Stimulated activated CD8-positive, alpha-beta memory T cell treated with anti-CD3 and anti-CD28 coated beads, Interleukin-7, amount 100 ng/mL, for 24 hours (primary cell): Measurements from ENCODE around the gene ATXN1.

Experiments
- DNase-seq: peaks from one replicate; pipeline ENCODE4 v3.0.0-alpha.2; 2020; ENCODE audit warnings: low read depth

The ATXN1 gene

DNA sequence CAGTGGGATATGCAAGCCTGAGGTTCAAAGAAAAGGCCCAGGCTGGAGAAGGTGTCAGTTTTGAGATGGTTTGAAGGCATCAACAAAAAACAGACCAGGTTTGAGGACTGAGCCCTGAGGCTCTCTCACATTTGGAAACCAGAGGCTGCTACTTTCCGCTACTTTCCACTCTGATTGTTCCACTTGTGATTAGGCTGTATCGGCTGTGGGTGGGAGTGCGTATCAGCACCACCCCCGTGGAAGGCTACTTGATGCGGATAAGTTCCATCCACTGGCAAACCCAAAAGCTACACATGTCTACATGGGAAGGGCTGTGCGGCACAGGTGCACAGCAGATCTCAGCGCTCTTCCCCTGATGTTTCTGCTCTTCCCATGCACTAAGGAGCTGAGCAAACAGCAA, 324.2 kb downstream of the ATXN1 start:
- no peak for DNase-seq

DNA sequence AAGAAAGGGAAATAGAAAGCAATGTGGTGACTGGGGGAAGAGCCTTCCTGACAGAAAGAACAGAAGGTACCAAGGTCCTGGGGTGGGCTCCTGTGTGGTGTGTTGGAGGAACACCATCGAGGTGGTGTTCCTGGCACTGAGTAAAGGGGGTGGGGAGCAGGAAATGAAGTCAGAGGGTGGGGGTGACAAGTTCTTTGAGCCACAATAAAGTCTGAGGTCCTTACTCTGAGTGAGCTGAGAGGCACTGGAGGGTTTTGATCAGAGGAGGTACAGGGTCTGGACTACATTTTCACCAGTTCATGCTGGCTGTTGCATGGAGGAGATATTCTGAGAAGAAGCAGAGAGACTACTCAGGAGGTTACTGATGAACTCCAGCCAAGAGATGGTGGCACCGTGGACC, 324.7 kb downstream of the ATXN1 start:
- DNase-seq: no peak

DNA sequence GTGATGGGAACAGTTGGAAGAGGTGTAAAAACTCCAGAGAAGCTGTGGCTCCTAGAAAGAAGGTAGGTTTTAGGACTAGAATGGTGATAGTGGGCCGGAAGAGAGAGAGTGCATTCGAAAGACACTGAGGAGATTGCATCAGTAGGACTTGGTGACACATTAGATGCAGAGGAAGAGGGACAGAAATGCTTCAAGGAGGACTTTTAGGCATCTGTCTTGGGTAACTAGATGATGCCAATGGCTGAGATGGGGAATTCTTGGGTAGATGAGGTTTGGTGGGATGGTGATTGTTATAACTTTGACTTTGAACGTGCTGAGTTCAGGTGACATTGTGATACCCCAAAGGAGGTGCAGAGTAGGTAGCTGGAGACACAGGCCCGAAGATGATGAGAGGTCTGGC, 326.4 kb downstream of the ATXN1 start:
- no peak for DNase-seq

DNA sequence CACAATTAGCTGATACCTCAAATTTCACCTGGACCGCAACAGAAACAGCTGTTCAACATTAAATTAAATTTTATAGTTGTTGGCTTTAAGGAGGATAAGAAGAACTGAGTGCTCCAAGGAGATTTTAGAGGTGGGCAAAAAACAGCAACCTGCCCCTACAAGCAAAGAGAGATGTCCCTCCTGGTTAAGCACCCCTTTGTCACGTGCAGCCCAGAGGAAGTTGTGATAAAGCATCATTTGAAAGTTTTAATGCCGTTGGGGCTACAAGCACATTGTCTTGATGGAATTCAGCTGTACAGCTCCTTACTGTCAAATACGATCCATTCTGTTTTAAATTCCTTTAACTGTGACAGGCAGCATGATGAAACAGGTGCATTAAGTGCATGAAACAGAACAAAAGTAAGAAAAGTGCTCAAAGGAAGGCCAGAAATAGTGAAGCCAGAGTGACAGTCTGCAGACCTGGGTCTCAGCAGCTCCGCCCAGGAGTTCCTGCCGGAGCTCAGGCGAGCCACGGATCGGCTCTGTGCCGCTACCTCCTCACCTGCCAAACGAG, 327.8 kb downstream of the ATXN1 start:
- no peak for DNase-seq

DNA sequence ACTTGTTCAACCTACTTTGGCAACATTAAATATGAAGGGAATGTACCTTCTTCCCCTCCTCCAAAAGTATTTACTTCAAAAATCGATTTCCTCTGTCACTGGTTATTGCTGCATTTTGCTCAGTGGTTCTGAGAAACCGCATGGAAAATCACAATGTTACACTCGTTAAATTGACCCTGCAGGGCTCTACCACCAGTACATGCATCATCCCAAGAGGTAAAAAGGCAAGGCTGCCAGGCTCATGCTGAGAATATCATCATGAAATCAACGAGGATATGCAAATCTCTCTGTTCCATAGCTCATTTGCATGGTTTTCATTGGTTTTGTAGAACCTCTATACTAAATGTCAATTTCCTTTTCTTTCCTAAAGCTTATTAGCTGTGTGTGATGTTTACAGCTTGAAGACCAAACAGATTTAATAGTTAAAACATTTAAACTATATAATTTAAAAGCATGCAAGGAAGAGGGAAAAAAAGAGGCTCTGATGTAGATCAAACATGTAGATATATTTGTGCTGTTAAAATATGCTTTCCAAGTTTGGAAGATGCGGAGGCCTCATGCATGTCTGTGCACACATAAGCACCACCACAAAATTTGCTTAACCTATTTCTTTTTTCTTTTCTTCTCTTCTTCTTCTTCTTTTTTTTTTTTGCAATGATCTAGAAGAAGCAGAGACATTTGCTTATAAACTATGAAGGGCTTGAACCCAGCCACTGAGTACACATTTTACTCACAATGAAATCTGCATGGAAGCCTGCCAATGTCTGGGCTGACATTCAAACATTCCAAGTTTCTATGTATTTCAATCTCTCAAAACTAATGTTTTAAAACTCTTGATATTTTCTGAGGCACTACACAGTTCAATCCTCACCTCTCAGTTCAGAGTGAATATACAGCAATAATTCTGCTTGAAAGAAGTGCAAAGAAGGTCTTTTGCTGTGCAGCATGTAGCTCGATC, 328.9 kb downstream of the ATXN1 start:
- no peak for DNase-seq

DNA sequence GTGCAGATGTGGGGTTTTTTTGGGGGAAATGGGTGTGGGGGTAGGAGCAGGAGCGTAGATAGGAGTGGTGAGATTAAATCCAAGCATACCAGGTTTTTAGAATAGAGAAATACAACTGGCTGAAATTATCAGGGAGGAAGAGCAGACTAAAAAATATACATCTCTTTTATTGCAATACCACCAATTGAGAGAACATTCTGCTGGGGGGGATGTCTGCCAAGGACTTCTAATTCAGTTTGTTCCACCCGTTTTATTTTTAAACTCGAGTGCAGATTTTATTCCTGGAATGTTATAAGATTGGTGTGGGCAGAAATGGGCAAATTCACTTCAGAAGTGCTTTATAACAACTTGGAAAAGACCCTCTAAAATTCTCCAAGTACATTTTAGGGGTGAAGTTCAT, 330.2 kb downstream of the ATXN1 start:
- no peak for DNase-seq

DNA sequence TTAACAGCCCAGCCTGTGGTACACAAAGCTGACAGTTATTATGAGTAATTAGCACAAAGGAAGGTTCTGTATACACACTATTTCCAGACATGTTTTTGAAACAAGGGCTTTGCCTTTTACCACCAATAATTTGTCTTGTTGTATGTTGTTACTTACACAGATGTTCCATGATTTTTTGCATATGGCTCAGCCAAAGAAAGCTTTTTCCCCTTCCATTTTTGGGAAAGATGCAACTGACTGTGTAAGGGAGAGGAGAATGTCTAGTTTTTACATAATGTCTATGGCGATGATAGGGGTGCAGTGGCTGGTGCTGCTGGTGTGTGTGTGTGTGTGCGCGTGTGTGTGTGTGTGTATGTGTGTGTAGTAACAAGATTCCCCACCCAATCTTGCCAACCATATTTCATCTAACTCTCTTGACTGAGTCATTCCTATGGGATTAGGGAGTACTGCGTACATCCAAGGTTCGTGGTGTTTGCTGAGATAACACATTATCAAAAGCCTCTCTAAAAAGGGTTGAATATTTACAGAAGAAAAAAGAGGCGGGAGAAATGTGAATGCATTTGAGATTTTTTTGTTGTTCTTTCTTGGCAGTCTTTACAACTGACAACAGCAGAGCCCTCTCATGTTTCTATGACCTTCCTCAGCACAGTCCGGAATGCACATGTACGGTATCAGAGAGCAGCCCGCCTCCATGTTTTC, 330.7 kb downstream of the ATXN1 start:
- no peak for DNase-seq

DNA sequence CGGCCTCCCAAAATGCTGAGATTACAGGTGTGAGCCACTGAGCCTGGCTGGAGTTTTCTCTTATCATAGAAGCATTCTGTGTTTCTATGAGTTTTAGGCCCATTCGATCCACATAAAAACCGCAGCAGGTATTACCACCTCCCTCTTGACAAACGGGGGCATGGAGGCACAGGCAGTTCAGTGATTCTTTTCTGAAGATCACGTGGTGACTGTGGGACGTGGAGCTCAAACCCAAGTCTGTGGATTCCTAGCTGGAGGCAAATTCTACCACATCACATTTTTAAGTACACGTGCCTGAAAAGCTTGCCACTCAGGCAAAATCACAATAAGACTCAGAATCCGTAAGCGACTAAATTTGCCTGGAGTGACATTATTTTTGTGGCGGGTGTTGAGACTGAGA, 331.6 kb downstream of the ATXN1 start:
- DNase-seq: no peak

DNA sequence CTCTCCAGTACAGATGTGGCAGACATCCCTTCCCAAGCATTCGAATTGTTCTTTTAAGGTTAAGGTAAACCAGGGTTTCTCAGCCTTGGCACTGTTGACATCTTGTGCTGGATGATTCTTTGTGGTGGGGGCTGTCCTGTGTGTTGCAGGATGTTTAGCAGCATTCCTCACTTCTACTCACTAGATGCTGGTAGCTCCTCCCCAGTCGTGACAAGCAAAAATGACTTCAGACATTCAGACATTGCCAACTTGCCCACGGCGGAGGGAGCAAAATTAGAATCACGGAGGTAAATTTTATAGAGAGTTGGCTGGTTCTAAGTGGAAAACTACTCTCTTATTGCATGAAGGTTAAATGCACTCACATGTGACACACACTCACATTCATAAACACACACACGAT, 334.1 kb downstream of the ATXN1 start:
- DNase-seq: no peak

DNA sequence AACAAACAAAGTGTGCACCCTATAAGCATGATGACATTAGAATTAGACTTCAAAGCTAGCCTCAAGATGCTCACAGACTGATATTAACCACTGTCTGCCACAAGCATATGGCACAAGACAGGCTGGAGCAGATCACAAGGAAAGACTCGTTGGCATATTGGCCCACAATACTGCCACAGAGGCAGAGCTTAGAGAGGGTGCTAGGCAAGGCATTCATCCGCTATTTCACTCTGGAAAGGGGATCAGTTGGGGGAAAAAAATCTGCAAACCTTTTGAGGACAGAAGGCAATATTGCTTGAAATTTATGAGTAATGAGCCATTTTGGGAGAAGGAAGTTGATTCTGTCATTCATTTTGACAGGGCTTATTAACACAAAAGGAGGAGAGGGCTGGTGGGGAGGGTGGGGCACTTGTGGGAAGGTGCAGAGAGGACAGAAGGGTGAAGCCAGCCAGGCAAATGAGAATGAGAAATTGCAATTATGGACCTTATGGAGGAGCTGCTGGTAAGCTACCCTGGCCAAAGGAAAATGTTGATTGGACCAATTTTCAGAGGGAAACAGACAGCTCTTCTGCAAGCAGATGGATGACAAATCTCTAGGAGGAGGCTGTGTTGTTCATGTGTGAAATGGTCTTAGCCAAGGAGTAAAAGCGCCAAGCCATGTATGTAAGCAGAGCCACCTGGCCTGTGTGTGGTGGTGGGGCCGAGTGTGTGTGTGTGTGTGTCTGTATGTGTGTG, 335.2 kb downstream of the ATXN1 start:
- no peak for DNase-seq

DNA sequence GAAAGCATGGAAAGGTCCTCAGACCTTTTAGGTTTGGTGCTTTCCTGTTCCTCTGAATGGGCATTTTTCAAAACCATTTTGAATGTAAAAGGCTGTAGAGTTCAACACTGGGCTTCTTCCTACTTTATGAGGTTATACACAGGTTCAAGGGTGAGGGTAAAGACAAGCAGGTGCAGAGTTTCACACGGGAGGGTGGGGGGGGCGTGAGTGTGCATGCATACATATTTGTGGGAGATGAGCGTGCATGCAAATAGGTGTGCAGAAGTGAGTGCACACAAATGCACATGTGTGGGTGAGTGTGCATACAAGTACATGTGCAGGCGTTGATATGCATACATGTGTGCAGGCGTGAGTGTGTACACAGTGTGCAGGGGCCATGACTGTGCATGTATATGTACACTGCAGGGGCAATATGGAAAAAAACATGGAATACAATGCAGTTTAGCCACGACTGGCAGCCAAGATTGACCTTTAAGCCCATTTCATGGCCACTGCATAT, 339.7 kb downstream of the ATXN1 start:
- DNase-seq: no peak

DNA sequence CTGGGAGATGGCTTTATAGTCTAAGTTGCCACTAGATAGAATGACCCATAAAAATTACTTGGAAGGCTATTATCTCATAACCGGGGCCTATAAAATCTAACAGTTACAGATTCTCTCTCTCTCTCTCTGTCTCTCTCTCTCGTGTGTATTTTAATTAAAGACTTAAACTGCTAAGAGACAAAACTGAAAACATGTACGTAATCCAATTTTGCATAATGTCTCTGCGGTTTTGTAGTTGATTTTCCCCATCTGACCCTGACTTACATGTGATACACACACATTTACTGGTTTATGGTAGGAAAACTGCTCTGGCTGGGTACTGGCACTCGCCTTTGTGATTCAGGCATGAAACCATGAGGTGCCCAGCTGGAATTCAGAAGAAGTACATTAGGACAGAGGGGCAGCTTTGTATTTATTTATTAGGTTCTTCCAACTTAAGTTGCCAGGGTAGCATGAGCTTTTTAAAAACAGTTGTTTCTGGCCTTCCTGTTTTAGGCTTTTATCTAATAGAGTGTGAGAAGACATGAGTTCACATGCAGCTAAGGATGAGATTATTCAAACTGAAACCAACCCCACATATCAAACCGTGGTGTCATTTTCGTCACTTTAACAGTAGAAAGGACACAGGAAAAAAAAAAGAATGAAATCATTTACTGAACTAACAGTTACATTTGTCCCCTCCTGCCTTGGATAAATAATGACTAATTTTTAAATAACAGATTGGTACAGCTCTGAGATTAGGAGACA, 340.4 kb downstream of the ATXN1 start:
- no peak for DNase-seq

DNA sequence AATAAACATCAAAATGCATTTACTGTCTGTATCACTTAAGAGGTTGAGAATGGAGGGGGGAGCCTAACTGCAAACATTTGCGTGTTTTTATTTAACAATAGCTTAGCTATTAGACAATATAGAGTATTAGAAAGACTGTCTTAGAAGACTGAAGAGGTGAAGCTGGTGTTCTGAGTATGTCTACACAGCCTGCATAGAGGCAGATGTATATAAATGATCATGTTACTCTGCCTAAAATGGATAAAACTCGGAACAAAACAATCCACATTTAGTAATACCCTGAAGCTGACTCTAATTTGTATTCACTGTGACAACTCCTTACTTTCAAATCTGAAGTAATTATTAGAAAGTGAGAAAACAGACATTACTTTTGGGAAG, 340.9 kb downstream of the ATXN1 start:
- no peak for DNase-seq

DNA sequence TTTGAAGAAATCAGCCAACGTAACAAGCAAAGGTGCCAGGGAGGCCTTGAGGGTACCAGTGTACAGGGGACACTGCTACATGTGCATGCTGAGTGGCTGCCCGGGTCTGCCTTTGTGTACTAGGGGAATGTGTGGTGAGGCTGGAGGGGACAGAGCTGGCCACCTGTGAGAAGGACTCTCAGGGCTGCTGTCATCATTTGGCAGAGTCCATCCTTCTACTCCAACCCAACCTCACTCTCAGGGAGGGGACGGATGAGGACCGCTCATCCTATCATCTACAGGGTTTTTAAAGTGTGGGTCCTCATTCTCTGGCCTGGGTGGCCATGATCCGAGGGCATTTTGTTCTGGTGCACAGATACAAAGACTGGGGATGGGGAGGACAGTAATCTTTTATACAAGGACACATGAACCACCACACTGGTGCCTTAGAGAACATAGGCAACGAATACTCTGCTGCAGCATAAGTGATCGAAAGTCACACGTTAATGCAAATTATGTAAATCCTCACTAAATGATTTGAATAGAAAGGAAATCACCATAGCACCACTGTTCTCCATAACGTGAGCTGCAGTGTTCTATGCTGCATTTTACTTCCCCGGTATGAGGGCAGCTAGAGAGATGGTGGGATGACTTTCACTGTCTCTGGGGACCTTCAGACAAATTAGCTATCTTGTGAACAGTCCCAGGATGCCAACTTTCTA, 341.5 kb downstream of the ATXN1 start:
- no peak for DNase-seq

DNA sequence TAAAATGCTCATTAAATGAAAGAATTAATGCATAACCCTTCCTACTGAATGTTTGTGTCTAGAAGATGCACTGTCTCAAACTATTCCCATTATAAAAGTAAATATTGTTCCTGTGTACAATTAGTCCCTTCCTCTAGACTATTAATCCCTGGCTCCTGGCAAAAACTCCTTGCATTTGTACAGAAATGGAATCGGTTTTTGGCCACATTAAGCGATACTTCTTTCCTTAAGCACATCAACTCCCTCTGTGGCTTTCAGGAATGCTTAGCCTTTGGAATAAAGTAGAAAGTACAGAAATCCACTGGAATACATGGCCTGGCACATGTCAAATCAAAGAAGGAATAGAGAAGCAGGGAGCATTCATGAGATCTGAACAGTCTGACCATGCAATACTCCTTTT, 343.1 kb downstream of the ATXN1 start:
- no peak for DNase-seq

DNA sequence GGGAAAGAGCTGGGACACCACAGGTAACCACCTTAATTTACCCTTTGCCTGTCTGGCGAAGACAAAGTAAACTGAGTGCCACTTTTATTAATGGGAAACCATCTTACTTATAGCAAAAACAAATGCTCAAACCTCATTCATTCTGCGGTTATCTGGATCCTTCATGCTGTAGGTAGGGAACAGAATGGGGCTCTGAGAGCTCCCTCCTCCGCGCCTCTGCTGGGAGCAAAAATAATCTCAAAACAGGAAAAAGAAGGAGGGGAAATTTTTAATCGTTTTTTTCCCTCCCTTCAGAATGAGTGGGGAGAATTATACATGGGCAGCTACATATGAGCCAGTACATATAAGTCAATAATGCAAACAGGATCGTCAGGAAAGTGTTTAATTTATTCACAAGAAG, 345.6 kb downstream of the ATXN1 start:
- DNase-seq: no peak

DNA sequence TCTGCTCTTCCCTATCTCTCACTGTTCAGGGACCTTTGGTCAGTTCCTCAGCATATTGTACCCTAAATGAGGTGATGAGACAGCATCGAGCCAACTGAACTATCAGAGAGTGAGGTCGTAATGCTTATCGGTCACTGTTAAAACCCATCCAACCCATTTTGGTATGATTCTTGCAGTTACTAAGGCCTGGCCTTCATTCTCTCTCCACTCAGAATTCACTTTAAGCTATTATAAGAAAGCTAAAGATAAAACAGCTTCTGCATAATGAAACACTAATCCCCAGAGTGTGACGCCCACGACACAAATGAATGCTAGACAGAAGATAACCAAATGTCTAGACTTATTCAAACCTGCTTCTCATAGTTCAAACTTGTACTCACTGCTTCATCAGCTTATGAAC, 347.1 kb downstream of the ATXN1 start:
- DNase-seq: no peak

DNA sequence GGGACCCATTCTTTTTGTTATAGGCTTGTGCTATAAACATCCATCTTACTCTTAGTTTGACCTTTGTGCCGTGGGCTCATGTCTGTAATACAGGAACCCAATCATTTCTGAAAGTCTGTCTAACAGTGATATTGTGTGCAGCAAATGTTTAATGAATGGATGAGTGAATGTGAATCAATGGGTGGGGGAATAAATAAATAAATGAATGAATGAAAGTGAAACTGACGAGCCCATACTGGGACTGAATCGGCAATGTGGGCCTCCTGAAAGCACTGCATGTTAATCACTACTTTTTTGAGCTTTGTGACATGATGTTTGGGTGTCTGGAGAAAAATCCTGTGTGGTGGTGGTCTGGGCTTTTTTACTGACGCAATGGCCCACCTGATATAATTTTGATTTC, 347.9 kb downstream of the ATXN1 start:
- DNase-seq: no peak

DNA sequence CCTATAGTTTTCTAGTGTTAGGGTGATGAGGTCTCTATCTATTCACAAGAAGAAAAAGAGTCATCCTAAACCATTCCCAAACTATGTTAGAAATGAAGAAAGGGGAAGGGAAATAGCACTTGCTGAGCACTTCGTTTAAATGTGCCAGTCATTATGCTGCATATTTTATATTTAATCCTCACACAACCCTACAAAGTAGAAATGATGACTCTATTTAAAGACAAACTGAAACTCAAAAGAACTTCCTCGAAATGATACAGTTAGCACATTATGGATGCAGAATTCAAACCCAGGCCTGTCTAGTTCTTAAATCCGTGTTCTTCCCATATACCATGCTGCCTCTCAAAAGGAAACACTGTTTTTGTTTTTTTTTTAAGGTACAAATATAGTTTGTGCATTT, 348.3 kb downstream of the ATXN1 start:
- no peak for DNase-seq

DNA sequence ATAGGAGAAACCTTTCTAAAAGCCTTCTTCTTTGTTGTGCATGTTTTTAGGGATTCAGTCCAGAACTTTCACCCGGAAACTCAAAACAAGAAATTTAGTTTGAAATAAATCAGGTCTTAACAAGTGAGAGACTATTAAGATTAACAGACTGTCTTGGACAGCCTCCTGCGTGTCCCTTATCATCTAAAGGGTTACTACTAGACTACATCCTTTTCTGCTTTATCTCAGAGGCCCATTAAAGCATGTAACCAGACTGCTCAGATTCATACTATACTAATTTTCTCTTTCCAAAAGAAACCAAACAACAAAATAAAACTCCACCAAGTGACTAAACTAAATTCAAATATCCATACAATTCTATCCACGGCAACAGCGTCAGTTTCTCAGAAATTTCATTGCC, 349.1 kb downstream of the ATXN1 start:
- no peak for DNase-seq
